Left ventricle myocardium inferior (tissue), 1 donor: ENCODE data around the gene USP20. TPM values are rescaled to one million over a fixed set of nuclear protein-coding genes. Genes with fewer than 3 reads are reported as not detected.

Experiments used
- DNase-seq: peaks from one replicate; pipeline ENCODE4 v3.0.0-alpha.2; 2020
- H3K27ac ChIP-seq: fragments of 200-600 bp; replicated peaks from 2 replicates; pipeline ENCODE4 v1.8.0; 2021
- H3K27me3 ChIP-seq: fragments of 200-600 bp; 2 replicates; pipeline ENCODE4 v1.8.0; 2021; ENCODE audit warnings: low read depth
- H3K36me3 ChIP-seq: fragments of 200-600 bp; 2 replicates; pipeline ENCODE4 v1.8.0; 2021
- H3K4me1 ChIP-seq: fragments of 200-600 bp; 2 replicates; pipeline ENCODE4 v1.8.0; 2021
- H3K4me3 ChIP-seq: fragments of 200-600 bp; 2 replicates; pipeline ENCODE4 v1.8.0; 2021; ENCODE audit warnings: mild to moderate bottlenecking, moderate library complexity
- H3K9me3 ChIP-seq: fragments of 200-600 bp; replicated peaks from 2 replicates; pipeline ENCODE4 v1.8.0; 2021
- intact Hi-C: fragments of 100-400 bp; cut with micrococcal nuclease; formaldehyde crosslinking; loops from one replicate; pipeline ENCODE4 v1.11.0; 2022
- total RNA-seq: library from RNA; stranded (reverse); fragmentation: NEBNext Ultra II Directional; extraction: Animal tissue kit (Norgen Biotek cat#: 25700); gene quantifications from one replicate; pipeline ENCODE4 v1.2.1, GENCODE V29; 2021
- TF ChIP-seq, protein P1 (sequence below): fragments of 200-600 bp; IDR thresholded peaks from 2 replicates; pipeline ENCODE4 v1.8.0; 2021; ENCODE audit warnings: antibody characterized with exemption, mild to moderate bottlenecking, borderline replicate concordance
- donor health status: DM: no; HTN: yes; CAD: no; lungs with severe emphysema.

USP20 gene
- total RNA-seq, 1 donor from 2014 or later = 13.2 TPM

DNA sequence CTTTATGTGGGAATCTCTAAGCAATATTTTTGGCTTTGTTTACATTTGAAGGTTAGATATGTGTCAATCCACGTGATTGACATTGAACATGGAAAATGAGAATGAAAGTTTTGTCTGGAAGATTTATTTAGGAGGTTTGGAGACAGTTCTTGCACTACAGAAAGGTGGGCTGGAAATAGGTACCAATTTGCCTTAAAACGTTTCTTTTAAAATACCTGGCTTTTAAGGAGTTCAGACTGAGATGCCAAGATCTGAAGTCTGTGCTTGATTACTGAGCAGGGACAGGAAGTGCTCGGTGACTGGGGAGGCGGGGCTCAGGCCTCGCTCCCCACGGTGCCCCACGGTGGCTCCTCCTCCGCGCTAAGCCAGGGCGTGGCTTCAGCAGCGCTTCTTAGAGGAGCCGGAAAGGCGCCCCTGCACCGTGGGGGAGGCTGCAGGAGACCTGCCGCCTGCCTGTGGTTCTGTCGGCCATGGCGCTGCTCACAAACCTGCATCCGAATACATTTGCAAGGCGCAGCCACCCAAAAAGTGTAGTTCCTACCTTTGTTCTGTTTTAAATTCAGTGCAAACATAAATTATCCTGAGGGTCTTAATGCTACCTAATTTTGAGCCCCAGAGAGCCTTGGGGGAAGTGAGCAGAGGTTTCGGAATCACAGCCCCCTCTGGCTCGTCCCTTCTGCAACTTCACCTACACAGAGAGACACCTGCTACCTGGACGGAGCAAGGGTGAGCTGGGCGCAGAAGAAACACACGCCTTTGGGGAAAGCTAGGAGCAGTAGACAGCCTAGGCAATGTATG, 49.2 kb downstream of the USP20 start:
- peaks cover 55% of the 10 kb centered on the region for H3K4me1 ChIP-seq
- no peaks in the 10 kb centered on the region for H3K9me3 ChIP-seq
- H3K4me3 ChIP-seq = peak overlapping the region; percentile 66
- peak overlapping the region; percentile 92 for H3K27ac ChIP-seq
- H3K36me3 ChIP-seq = peaks cover 1% of the 10 kb centered on the region
- no peaks in the 10 kb centered on the region for H3K27me3 ChIP-seq
- TF ChIP-seq, protein P1, sequence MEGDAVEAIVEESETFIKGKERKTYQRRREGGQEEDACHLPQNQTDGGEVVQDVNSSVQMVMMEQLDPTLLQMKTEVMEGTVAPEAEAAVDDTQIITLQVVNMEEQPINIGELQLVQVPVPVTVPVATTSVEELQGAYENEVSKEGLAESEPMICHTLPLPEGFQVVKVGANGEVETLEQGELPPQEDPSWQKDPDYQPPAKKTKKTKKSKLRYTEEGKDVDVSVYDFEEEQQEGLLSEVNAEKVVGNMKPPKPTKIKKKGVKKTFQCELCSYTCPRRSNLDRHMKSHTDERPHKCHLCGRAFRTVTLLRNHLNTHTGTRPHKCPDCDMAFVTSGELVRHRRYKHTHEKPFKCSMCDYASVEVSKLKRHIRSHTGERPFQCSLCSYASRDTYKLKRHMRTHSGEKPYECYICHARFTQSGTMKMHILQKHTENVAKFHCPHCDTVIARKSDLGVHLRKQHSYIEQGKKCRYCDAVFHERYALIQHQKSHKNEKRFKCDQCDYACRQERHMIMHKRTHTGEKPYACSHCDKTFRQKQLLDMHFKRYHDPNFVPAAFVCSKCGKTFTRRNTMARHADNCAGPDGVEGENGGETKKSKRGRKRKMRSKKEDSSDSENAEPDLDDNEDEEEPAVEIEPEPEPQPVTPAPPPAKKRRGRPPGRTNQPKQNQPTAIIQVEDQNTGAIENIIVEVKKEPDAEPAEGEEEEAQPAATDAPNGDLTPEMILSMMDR = no peak
- DNase-seq = peak; percentile 90
- intact Hi-C loops = loop anchor here (10.0 kb wide), 1 partner anchor 350 kb away; no protein-coding TSS in a partner anchor

DNA sequence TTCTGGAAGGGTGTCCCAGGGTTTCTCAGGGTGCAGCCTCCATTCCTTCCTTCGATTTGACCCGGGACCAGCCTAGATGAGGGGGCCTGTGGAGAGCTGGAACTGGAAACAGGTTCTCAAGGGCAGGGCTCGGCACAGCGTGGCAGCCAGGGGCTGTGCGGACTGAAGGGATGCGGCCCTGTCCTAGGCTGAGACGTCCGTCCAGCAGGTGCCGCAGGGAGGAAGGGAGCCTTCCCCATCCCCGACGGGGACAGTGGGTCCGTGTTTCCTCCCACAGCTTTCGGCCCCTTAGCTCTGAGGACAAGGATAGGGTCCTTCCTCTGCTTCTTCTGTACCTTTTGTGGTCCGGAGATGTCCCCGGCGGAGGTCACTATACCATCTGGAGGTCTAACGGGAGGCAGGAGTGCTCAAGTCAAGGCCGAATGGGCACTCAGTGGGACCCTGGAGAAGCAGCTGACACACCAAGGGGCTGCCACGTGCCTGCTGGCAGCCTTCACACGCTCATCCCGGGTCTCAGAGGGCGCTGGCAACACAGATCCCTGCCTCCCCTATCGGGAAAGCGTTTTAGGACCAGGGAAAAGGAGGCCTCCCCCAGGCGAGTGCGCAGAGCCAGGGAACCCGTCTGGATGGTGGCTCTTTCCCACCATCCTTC, 49.9 kb downstream of the USP20 start:
- TF ChIP-seq, protein P1 = no peak
- Histone ChIP-seq H3K27me3 (no peaks in the 10 kb centered on the region), H3K4me1 (peaks cover 57% of the 10 kb centered on the region), H3K27ac (peak overlapping the region; percentile 92), H3K36me3 (peaks cover 8% of the 10 kb centered on the region), H3K4me3 (peak overlapping the region; percentile 66), H3K9me3 (no peaks in the 10 kb centered on the region)
- intact Hi-C loops = loop anchor here (10.0 kb wide), 1 partner anchor 350 kb away; no protein-coding TSS in a partner anchor
- no peak for DNase-seq

DNA sequence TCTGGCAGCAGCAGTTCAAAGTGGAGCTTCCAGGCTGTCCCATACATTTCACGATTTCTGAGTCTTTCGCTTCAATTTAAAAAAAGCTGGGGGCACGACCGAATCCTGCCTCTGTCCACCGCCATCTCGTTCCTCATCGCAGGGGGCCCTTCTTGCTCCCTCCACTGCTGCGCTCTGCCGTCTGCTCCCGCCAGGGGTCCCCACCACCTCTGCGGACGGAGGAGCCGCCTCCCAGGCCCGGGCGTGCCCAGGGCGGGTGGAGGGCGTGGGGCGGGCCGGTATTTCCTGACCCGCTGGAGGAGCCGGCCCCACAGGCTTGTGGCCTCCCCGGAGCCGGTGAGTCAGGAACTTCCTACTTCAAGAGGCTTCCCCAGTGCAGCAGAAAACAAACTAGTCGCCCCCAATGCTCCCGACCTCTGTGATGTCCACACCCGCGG, 50.4 kb downstream of the USP20 start:
- TF ChIP-seq, protein P1 = peak; percentile 97
- Histone ChIP-seq H3K27me3 (no peaks in the 10 kb centered on the region), H3K9me3 (no peaks in the 10 kb centered on the region), H3K4me1 (peaks cover 57% of the 10 kb centered on the region), H3K36me3 (peaks cover 8% of the 10 kb centered on the region), H3K27ac (peak overlapping the region; percentile 92), H3K4me3 (peak overlapping the region; percentile 66)
- DNase-seq = peak; percentile 93
- intact Hi-C loops = loop anchor here (10.0 kb wide), 1 partner anchor 349 kb away; no protein-coding TSS in a partner anchor

DNA sequence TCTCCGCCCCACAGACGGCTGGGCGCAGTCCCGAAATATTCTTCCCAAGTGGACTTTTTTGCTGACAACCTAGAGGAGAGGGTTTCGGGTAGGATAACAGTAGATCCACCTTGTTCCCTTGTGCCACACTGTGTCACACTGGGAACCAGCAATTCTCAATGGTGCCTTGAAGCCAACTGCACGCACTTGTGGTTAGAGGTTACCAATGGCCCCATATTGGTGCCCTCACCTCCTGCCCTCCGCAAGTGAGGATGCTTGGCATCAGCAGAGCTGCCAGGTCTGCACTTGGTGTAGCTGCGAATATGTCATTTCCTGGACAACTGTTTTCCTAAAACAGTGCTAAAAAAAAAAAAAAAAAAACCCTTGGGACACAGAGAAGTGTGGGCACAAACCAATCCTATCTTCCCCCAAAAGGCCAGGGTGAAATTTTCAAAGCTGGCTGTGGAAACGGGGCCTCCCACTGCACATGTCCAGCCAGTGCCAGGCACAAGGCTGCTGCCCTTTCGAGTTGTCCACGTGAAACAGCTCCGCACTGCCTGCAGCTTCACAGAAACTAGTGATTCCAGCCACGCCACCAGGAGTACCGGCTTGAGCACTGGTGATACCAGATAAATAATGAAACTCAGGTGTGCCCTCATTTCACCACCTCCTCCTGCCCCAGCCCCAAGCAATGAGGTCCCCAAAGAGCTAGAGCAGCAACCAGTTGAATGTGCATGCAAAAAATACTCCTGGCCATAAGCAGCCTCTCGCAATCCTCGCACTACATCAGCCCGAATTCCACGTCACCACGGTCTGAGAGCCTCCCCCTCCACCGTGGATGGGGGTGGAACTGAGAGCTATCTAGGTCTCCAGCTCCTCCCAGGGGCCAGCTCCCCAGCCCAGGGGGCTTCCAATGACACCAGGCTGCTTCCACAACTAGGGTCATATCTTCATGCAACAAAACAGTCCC, 51.2 kb downstream of the USP20 start:
- DNase-seq = no peak
- Histone ChIP-seq H3K4me3 (peak overlapping the region; percentile 66), H3K27me3 (no peaks in the 10 kb centered on the region), H3K9me3 (no peaks in the 10 kb centered on the region), H3K4me1 (peaks cover 57% of the 10 kb centered on the region), H3K36me3 (peaks cover 8% of the 10 kb centered on the region), H3K27ac (peak overlapping the region; percentile 92)
- intact Hi-C loops = loop anchor here (10.0 kb wide), 1 partner anchor 348 kb away; no protein-coding TSS in a partner anchor
- TF ChIP-seq, protein P1 = no peak
